GM19467 (cell line): ENCODE results near the gene LRATD1.
"Not testable (repeated sequence)": the region's sequence is repeated elsewhere in the genome, so short reads cannot be mapped to it uniquely, and the experiment has no call there.

ENCODE experiments used
- ATAC-seq: cut with Tn5 transposase; IDR thresholded peaks from one replicate; pipeline ENCODE4 v1.9.1; 2021; ENCODE audit warnings: mild to moderate bottlenecking, moderate library complexity; ENCODE audit not compliant: unreplicated experiment

LRATD1 gene

DNA sequence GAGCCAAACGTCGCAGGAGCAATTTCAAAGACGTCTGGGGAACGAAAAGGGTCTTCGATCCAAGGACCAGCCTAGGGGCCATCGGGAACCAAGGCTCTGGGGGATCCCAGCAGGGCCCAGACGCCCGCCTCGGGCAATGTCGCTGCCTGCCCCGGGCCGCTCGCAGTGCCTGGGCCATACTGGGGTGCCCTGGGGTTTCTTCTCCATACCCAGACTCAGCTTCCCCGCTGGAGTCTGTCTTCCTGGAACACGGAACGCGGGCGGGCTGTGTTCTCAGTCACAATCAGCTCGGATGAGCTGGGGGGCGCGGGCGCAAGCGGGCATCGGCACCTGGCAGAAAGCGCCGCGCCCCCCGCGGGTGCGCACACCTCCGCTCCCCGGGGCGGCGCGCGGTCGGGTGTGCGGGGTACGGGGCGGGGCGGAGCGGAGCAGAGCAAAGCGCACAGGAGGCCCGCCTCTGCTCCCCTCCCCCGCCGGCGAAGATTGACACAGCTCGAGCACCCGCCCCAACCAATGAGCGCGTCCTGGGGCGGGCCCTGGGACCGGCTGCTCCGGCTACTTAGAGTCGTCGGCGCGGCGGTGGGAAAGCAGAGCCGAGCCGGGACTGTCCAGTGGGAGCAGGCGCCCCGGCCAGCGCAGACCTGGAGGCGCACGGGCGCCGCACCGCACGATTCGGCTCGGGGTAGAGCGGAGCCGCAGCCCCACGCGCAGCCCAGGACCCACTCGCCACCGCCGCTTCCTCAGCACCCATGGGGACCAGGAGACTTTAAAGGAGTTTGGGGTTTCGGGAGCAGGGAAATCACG is at the start of gene LRATD1:
Gene LRATD1 (plus strand): TSS at position 585 of the 804 bp plus-strand sequence. CDS start 1,263 bp downstream, outside the sequence.
- no peak for ATAC-seq

DNA sequence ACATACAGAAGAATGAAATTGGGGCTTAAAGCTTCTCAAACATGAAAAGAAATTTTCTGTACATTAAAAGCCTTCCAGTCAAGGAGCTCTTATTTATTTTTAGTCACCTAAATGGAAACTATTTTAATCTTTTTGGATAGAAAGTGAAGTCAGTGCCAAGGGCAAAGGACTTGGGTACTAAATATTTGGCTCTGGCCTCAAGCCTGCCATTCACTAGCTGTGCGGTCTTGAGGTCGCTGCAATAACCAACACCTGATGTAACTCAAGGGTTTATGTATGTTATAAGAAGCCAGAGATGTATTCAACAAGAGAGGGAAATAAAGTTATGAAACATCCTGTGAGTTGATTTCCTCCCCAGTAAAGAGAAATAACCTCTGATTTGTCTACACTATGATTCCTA is 49.5 kb upstream of the LRATD1 start:
- ATAC-seq, result no peak

DNA sequence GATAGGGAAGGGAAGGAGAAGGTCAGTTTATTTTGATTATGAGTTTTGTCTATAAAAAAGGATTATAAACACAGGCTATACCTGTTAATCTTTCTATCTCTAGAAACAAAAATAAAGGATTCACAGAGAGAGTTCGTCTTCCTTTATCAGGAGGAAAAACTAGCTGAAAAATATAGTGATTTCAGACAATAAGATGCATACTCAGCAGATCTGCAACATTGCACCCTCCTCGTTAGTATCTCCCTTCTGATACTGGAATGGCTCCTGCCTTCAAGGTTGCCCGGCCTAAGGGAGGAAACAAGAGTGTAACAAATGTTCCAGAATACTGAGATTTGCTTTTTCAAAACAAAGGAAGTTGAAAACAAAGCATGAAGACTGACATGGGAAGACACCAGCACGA is 48.7 kb upstream of the LRATD1 start:
- ATAC-seq, result no peak

- no peak for ATAC-seq
These were observed 45.4 kb upstream of the LRATD1 start for GRCh38 chr2:14587119-14587518.

DNA sequence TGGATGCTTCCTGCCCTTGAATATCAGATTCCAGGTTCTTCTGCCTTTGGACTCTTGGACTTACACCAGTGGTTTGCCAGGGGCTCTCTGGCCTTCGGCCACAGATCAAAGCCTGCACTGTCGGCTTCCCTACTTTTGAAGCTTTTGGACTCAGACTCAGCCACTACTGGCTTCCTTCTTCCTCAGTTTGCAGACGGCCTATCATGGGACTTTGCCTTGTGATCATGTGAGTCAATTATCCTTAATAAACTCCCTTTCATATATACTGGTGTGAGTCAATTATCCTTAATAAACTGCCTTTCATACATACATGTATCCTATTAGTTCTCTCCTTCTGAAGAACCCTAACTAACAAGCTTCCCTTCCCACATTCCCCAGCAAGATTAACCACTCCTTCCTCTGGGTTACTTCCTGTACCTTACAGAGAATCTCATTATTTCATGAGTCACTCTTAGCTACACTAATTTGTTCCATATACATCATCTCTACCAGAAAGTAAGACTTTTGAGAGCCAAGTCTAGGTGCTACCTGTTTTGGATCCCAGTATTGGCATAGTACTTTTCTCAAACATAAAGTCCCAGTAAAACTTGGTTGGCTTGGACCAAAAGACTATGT is 31.3 kb upstream of the LRATD1 start:
- no peak for ATAC-seq

DNA sequence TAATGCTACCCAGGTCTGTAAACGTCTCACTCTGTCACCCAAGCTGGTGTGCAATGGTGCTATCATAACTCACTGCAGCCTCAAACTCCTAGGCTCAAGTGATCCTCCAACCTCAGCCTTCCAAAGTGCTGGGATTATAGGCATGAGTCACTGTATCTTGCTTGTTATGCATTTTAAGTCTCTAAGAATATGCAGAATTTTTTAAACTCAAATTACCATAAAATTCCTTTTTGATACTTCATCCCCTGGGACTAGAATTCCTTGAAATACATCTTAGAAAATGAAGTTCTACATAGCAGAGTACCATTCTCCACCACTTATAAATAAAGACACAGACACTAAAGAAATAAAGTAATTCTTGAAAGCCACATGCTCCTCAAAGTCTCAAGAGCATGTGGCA is 30.2 kb upstream of the LRATD1 start:
- no peak for ATAC-seq

DNA sequence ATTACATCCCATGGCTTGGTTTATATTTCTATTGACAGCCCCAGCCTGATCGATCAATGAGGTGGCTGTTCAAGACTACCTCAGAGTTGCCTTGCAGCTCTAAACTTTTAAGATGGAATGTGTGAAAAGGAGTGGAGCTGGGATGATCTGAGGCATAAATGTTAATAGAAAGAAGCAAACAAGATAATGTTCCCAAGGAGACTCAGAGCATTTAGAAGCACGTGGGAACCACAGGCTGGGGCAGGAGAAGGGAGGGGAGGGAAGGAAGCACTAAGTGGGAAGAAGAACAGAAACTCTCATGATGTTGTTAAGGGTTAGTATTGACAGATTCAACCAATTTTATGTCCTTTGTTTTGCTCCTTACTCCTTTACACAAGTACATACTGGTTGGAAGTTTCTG is 28.8 kb upstream of the LRATD1 start:
- no peak for ATAC-seq

GRCh38 chr2:14608245-14608644 is 24.3 kb upstream of the LRATD1 start:
- ATAC-seq, result no peak

GRCh38 chr2:14614017-14614416 is 18.5 kb upstream of the LRATD1 start:
- no peak for ATAC-seq

GRCh38 chr2:14615121-14615520 is 17.4 kb upstream of the LRATD1 start:
- no peak for ATAC-seq

DNA sequence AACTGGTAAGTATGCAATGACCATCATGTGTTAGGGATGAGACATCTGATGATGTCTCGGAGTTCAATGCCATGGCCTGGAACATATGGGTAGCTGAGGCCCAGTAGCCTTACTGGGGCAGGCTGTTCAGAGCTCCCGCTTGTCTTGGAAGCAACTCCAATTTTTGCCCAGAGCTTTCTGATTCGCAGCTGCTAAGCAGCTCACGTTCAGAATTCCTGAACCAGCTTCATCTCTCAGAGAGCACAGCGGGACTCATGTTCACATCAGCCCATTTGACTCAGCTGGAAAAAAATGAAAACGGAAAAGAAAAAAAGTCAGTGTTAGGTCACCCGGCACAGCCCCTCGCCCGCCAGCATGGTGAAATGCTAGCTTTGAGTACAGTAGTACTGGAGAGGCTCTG is 16.8 kb upstream of the LRATD1 start:
- no peak for ATAC-seq

DNA sequence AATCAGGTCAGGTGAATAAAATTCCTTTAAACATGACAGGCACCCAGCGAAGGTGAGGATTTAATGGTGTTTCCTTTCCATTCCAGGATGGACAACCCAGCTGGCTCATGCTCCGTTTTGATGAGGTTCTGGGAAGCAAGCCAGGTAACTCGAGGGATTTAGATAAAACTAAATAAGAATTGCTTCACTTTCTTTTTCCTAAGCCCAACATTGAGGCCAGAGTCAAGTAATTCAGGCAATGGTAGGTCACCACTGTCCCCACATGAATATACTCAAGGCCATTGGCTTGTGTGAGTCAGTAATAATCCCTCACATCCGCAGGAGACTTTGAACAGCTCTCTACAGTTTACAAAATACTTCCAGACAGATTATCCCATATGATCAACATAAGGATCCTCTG is 16.2 kb upstream of the LRATD1 start:
- ATAC-seq, result no peak

DNA sequence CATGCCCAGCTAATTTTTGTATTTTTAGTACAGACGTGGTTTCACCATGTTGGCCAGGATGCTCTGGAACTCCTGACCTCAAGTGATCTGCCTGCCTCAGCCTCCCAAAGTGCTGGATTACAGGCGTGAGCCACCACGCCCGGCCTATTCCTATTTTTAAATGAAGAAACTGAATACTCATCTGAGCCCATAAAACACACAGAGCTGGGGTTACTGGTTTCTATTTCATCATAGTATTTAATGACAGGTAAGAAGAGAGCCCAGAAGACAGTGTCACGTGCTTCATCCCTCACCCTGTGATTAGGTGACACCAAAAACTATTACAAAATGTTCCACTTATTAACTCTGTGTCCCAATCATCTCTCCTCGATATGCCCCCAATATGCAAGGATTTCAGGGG is 15.6 kb upstream of the LRATD1 start:
- ATAC-seq, result no peak

DNA sequence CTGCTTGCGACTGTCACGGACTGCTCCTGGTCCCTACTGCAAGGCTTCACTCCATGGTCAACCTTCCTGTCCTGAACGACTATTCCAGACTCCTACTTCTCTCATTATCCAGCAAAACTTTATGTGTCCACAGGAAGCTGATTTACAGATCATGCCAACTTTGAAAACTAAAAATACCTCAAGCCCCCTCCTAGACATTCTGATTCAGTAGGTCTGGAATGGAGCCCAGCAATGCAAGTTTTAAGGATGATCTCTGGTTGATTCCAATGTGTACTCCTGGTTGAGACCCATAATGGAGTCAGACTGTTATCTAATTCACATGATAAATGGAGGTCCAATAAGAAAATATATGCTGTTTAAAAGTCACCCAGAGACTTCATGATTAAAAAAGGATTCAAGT is 13.1 kb upstream of the LRATD1 start:
- no peak for ATAC-seq

- no peak for ATAC-seq
These were observed 11.4 kb upstream of the LRATD1 start for GRCh38 chr2:14621114-14621513.

- no peak for ATAC-seq
These were observed 10.5 kb upstream of the LRATD1 start for GRCh38 chr2:14621906-14622549.

DNA sequence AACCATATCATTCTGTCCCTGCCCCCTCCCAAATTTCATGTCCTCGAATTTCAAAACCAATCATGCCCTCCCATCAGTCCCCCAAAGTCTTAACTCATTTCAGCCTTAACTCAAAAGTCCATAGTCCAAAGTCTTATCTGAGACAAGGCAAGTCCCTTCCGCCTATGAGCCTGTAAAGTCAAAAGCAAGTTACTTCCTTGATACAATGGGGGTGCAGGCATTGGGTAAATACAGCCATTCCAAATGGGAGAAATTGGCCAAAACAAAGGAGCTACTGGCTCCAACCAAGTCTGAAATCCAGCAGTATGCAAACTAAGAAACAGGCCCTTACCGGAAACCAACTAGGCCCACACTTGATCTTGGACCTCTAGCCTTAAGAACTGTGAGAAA is 10.0 kb upstream of the LRATD1 start:
- ATAC-seq, result not testable (repeated sequence)

DNA sequence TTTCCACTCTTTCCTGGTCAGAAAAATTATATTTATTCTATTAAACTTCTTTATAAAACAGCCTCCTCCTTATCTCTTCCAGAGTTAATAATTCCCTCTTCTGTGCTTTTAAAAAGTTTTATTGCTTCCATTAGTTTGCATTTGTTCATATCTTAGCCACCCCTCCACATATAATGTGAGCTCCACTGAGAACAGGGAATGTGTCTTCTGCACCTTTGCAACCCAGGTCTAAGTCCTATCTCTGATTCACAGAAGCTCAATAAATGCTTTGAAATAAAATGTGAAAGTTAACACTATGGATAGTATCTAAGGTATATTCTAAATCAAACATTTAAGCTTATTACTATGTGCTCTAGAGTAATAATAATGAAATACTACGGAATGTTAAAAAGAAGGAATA is 9.3 kb upstream of the LRATD1 start:
- ATAC-seq, result no peak

GRCh38 chr2:14626873-14627272 is 5.6 kb upstream of the LRATD1 start:
- no peak for ATAC-seq

GRCh38 chr2:14628901-14629300 is 3.6 kb upstream of the LRATD1 start:
- no peak for ATAC-seq

DNA sequence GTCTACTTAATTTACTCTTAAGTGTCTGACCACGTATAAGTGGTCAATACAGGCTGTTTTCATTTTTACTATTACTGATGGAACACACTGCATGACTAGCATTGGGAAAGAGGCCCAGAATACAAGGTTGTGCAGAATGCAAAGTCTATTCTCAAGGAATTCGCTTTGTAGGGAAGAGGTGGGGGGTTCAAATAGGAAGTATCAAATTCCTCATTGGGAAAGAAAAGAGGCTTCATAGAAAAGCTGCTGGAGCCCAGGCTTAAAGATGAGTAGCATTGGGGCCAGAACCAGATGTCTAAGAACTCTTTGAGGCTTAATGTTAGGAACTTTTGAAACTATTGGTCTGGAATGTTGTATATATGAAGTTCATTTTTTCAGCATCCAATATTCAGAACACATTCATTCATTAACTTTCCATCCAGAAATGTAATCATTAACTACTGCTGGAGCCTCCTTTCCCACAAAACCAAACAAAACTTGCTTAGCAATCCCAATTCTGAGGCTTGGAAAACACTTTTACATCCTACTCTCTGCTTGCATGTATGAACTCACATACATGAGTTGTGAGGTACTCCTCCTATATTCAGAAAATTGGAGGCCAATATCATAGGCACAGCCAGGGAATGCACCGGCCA is 994 bp upstream of the LRATD1 start:
- ATAC-seq, result no peak

DNA sequence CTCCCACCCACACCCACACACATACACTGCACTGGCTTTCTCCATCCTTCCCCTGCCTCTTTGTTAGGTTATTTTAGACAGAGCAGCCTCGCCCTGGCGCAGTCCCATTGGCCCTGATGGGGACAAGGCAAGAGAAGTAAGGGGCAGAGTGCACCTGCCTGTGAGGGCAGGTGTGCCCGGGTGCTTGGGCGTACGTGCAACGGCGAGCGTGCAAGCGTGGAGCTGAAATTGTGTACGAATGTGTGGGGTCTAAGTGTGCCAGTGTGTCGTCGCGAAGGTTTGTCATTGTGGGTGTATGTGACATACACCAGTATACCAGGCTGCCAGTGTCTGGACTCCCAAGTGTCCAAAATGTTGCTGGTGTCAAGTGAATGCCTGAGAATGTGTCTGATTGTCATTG is 544 bp downstream of the LRATD1 start:
- no peak for ATAC-seq
